GM12875 (cell line): ENCODE data around the gene ASMTL.
"Not testable (repeated sequence)": the region's sequence is repeated elsewhere in the genome, so short reads cannot be mapped to it uniquely, and the experiment has no call there.

Source experiments
- H3K4me3 ChIP-seq: one replicate; pipeline ENCODE4 v1.5.1; 2011; ENCODE audit warnings: low read depth, low read length, control low read depth
- CTCF ChIP-seq: IDR thresholded peaks from 2 replicates; pipeline ENCODE4 v1.5.1; 2011; ENCODE audit warnings: low read depth, mild to moderate bottlenecking, control low read depth, inconsistent platforms, low read length, moderate library complexity, borderline replicate concordance; ENCODE audit not compliant: insufficient read depth

Gene ASMTL

GRCh38 chrX:1434871-1435240 lies 17.9 kb downstream of the ASMTL start:
- H3K4me3 ChIP-seq, result no peak overlapping the region
- no peak for TF ChIP-seq CTCF

GRCh38 chrX:1433646-1434357 lies 18.9 kb downstream of the ASMTL start:
- no peak for TF ChIP-seq CTCF
- H3K4me3 ChIP-seq, result no peak overlapping the region

- TF ChIP-seq CTCF, result no peak
- no peak overlapping the region for H3K4me3 ChIP-seq
Observed at GRCh38 chrX:1430451-1430850, 22.3 kb downstream of the ASMTL start.

- TF ChIP-seq CTCF, result no peak
- H3K4me3 ChIP-seq, result no peak overlapping the region
Observed at GRCh38 chrX:1427756-1428155, 25.0 kb downstream of the ASMTL start.

- H3K4me3 ChIP-seq, result not testable (repeated sequence)
Observed at GRCh38 chrX:1426321-1426720, 26.4 kb downstream of the ASMTL start.

GRCh38 chrX:1425381-1425780 lies 27.3 kb downstream of the ASMTL start:
- H3K4me3 ChIP-seq, result no peak overlapping the region
- no peak for TF ChIP-seq CTCF

- no peak overlapping the region for H3K4me3 ChIP-seq
- no peak for TF ChIP-seq CTCF
Observed at GRCh38 chrX:1424147-1424851, 28.4 kb downstream of the ASMTL start.

- no peak for TF ChIP-seq CTCF
- H3K4me3 ChIP-seq, result no peak overlapping the region
Observed at GRCh38 chrX:1423215-1423614, 29.5 kb downstream of the ASMTL start.
